Hepatocyte (in vitro differentiated cells): ENCODE measurements around the gene RUVBL2.

Source experiments
- EZH2 ChIP-seq: fragments of 200-600 bp; sonication (generic); IDR thresholded peaks from 2 replicates; pipeline ENCODE4 v1.6.1; 2016; ENCODE audit warnings: antibody characterized with exemption, mild to moderate bottlenecking, borderline replicate concordance
- TF ChIP-seq, protein P1 (sequence below): fragments of 200-600 bp; sonication (generic); IDR thresholded peaks from 2 replicates; pipeline ENCODE4 v1.5.1; 2016; ENCODE audit warnings: antibody characterized with exemption, mild to moderate bottlenecking; ENCODE audit not compliant: poor library complexity

DNA sequence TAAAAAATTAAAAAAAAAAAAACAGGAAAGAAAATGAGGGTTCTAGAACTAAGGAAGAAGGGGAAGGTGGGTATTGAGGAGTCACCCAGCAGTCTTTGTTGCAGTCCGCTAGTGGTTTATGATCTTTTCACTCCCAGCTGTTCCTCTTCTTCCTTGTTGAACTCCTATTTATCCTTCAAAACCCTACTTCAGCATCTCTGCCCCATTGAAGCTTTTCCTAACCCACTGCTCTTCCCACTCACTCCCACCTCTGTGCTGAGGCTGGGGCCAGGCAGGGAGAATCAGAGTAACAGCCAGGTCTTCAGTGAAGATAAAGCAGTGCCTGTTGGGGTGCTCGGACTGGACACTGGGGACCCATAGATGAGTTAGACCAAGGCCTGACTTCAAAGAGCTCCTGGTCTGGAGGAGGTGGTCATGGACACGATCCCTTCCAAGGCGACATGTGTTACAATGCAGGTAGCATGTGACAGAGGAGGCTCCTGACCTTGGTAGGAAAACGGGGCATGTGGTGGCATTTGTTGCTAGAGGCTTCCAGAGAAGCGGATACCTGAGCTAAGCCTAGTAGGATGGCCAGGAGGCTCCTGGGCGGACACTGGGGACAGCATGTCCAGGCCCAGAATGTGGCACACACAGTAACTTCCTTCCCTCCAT lies 11.4 kb downstream of the RUVBL2 start:
- TF ChIP-seq, protein P1, sequence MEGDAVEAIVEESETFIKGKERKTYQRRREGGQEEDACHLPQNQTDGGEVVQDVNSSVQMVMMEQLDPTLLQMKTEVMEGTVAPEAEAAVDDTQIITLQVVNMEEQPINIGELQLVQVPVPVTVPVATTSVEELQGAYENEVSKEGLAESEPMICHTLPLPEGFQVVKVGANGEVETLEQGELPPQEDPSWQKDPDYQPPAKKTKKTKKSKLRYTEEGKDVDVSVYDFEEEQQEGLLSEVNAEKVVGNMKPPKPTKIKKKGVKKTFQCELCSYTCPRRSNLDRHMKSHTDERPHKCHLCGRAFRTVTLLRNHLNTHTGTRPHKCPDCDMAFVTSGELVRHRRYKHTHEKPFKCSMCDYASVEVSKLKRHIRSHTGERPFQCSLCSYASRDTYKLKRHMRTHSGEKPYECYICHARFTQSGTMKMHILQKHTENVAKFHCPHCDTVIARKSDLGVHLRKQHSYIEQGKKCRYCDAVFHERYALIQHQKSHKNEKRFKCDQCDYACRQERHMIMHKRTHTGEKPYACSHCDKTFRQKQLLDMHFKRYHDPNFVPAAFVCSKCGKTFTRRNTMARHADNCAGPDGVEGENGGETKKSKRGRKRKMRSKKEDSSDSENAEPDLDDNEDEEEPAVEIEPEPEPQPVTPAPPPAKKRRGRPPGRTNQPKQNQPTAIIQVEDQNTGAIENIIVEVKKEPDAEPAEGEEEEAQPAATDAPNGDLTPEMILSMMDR: no peak
- TF ChIP-seq EZH2: no peak
